H1 (cell line): ENCODE results near the gene LYPD3. TPM values are rescaled to one million over a fixed set of nuclear protein-coding genes. Genes with fewer than 3 reads are reported as not detected.

Experiments
- CTCF ChIA-PET: fragments of 300-600 bp; sonication (Branson Sonifier 250); formaldehyde crosslinking; loops from one replicate; lab custom pipeline; 2021; ENCODE audit not compliant: partially characterized antibody; lab: Charles Lee
- POLR2A ChIA-PET: fragments of 300-600 bp; sonication (Branson Sonifier 250); formaldehyde crosslinking; loops from one replicate; lab custom pipeline; 2021; ENCODE audit warnings: inconsistent platforms; ENCODE audit not compliant: partially characterized antibody; lab: Charles Lee
- DNase-seq, 2 experiments: peaks; one replicate each; pipeline versions ENCODE4 v3.0.0 to v3.0.0-alpha.2; 2010 to 2022; ENCODE audit warnings: low spot score in 2 of 2, low read depth in 1 of 2, mixed read lengths in 1 of 2
- FAIRE-seq: peaks from 2 replicates; lab custom pipeline; 2011; peaks lifted over from hg19 to GRCh38; lab: Jason Lieb, UNC
- H2AFZ ChIP-seq: 2 replicates; pipeline ENCODE4 v1.8.1; 2012; ENCODE audit warnings: low read length, inconsistent platforms
- H2AK5ac ChIP-seq: 2 replicates; pipeline ENCODE4 v1.6.1; 2013; ENCODE audit warnings: low read depth, low read length
- H2BK120ac ChIP-seq: replicated peaks from 2 replicates; pipeline ENCODE3; 2013; ENCODE audit warnings: low read depth, low read length, inconsistent platforms
- H2BK12ac ChIP-seq: 2 replicates; pipeline ENCODE4 v1.6.1; 2013; ENCODE audit warnings: low read depth, low read length
- H2BK15ac ChIP-seq: 2 replicates; pipeline ENCODE4 v1.6.1; 2013; ENCODE audit warnings: low read length
- H2BK20ac ChIP-seq: 2 replicates; pipeline ENCODE4 v1.6.1; 2013; ENCODE audit warnings: low read length
- H2BK5ac ChIP-seq: 2 replicates; pipeline ENCODE4 v1.6.1; 2013; ENCODE audit warnings: low read depth, low read length
- H3K14ac ChIP-seq: 2 replicates; pipeline ENCODE4 v1.6.1; 2013; ENCODE audit warnings: inconsistent platforms; ENCODE audit not compliant: insufficient read length
- H3K18ac ChIP-seq: 2 replicates; pipeline ENCODE4 v1.6.1; 2013; ENCODE audit warnings: low read length; ENCODE audit errors: extremely low read depth
- H3K23ac ChIP-seq: 2 replicates; pipeline ENCODE4 v1.6.1; 2013; ENCODE audit warnings: inconsistent platforms; ENCODE audit not compliant: insufficient read length
- H3K23me2 ChIP-seq: 2 replicates; pipeline ENCODE4 v1.6.1; 2013; ENCODE audit warnings: low read depth, low read length
- H3K27ac ChIP-seq: 2 replicates; pipeline ENCODE4 v1.6.1; 2011; ENCODE audit warnings: low read depth, low read length, inconsistent platforms
- H3K27me3 ChIP-seq, 4 experiments: replicated peaks in 1 of 4; 1 replicate in 1 of 4; 2 replicates in 3 of 4; pipeline versions ENCODE4 v1.6.1 to v1.8.1; 2011 to 2013; ENCODE audit warnings: low read length in 3 of 4, mild to moderate bottlenecking in 3 of 4, inconsistent platforms in 2 of 4, mixed read lengths in 2 of 4, moderate library complexity in 1 of 4; ENCODE audit not compliant: control insufficient read depth in 3 of 4, insufficient read depth in 3 of 4; ENCODE audit errors: extremely low read depth in 1 of 4
- H3K36me3 ChIP-seq, 4 experiments: 2 replicates each; pipeline versions ENCODE4 v1.6.1 to v1.8.1; 2011 to 2013; ENCODE audit warnings: mild to moderate bottlenecking in 4 of 4, low read length in 3 of 4, moderate library complexity in 2 of 4, control low read depth in 1 of 4, inconsistent platforms in 1 of 4; ENCODE audit not compliant: insufficient read depth in 4 of 4, control insufficient read depth in 2 of 4
- H3K4ac ChIP-seq: replicated peaks from 2 replicates; pipeline ENCODE3; 2013; ENCODE audit warnings: low read length, low read depth, mixed read lengths, inconsistent platforms; ENCODE audit not compliant: insufficient read length
- H3K4me1 ChIP-seq, 4 experiments: replicated peaks in 1 of 4; 1 replicate in 1 of 4; 2 replicates in 3 of 4; pipeline versions ENCODE4 v1.6.1 to v1.8.1; 2011 to 2013; ENCODE audit warnings: low read length in 3 of 4, inconsistent platforms in 2 of 4, mixed read lengths in 1 of 4; ENCODE audit not compliant: insufficient read depth in 4 of 4, control insufficient read depth in 3 of 4
- H3K4me2 ChIP-seq, 2 experiments: 2 replicates each; pipeline versions ENCODE4 v1.6.1 to v1.8.1; 2011 to 2013; ENCODE audit warnings: low read depth in 2 of 2, low read length in 2 of 2, control low read depth in 1 of 2, inconsistent platforms in 1 of 2, mild to moderate bottlenecking in 1 of 2; ENCODE audit not compliant: insufficient read depth in 1 of 2
- H3K4me3 ChIP-seq, 4 experiments: fragments of 200-600, 300-600 bp in 1 of 4; sonication (generic), shearing (Covaris generic), sonication (Bioruptor Twin) in 1 of 4; 2 replicates each; pipeline versions ENCODE4 v1.5.1 to v1.8.1; 2011 to 2016; ENCODE audit warnings: low read length in 4 of 4, low read depth in 3 of 4, control low read depth in 2 of 4, inconsistent platforms in 2 of 4, mild to moderate bottlenecking in 2 of 4, mixed read lengths in 1 of 4, moderate library complexity in 1 of 4; ENCODE audit not compliant: insufficient read depth in 2 of 4; ENCODE audit errors: extremely low read depth in 1 of 4
- H3K56ac ChIP-seq: replicated peaks from 2 replicates; pipeline ENCODE3; 2013; ENCODE audit warnings: low read depth, mild to moderate bottlenecking, mixed read lengths, low read length, inconsistent platforms; ENCODE audit not compliant: insufficient read length
- H3K79me1 ChIP-seq: 2 replicates; pipeline ENCODE4 v1.6.1; 2013; ENCODE audit warnings: low read depth, low read length, control low read depth
- H3K79me2 ChIP-seq, 2 experiments: 2 replicates each; pipeline versions ENCODE4 v1.6.1 to v1.8.1; 2012 to 2013; ENCODE audit warnings: low read length in 2 of 2, mild to moderate bottlenecking in 2 of 2, inconsistent platforms in 1 of 2; ENCODE audit not compliant: insufficient read depth in 2 of 2, control insufficient read depth in 1 of 2
- H3K9ac ChIP-seq, 4 experiments: replicated peaks in 1 of 4; 1 replicate in 1 of 4; 2 replicates in 3 of 4; pipeline versions ENCODE4 v1.6.1 to v1.8.1; 2011 to 2013; ENCODE audit warnings: low read depth in 3 of 4, low read length in 3 of 4, control low read depth in 2 of 4, mild to moderate bottlenecking in 2 of 4, moderate library complexity in 2 of 4, inconsistent platforms in 1 of 4; ENCODE audit errors: extremely low read depth in 1 of 4
- H3K9me3 ChIP-seq, 2 experiments: 2 replicates each; pipeline versions ENCODE4 v1.6.1 to v1.8.1; 2012 to 2013; ENCODE audit warnings: mild to moderate bottlenecking in 2 of 2, moderate library complexity in 2 of 2, control low read depth in 1 of 2, inconsistent platforms in 1 of 2, low read depth in 1 of 2, low read length in 1 of 2, mixed read lengths in 1 of 2; ENCODE audit not compliant: insufficient read depth in 2 of 2
- H4K20me1 ChIP-seq, 2 experiments: replicated peaks in 1 of 2; 2 replicates each; pipeline versions ENCODE3 to v1.8.1; 2011 to 2013; ENCODE audit warnings: inconsistent platforms in 2 of 2, low read length in 2 of 2, mild to moderate bottlenecking in 1 of 2; ENCODE audit not compliant: insufficient read depth in 2 of 2, control insufficient read depth in 1 of 2
- H4K5ac ChIP-seq: 2 replicates; pipeline ENCODE4 v1.6.1; 2013; ENCODE audit warnings: low read length, low read depth, mixed read lengths, inconsistent platforms; ENCODE audit not compliant: insufficient read length
- H4K8ac ChIP-seq: 2 replicates; pipeline ENCODE4 v1.8.0; 2013; ENCODE audit warnings: mild to moderate bottlenecking, moderate library complexity, low read length, inconsistent platforms; ENCODE audit not compliant: insufficient read depth; ENCODE audit errors: extremely low read depth
- H4K91ac ChIP-seq: replicated peaks from 2 replicates; pipeline ENCODE3; 2013; ENCODE audit warnings: low read length, mixed read lengths, inconsistent platforms; ENCODE audit not compliant: insufficient read length
- BCL11A ChIP-seq, 2 experiments: IDR thresholded peaks; one replicate each; pipeline ENCODE4 v1.6.1; 2011; ENCODE audit warnings: low read depth in 2 of 2, low read length in 2 of 2, mild to moderate bottlenecking in 2 of 2
- EP300 ChIP-seq, 2 experiments: IDR thresholded peaks; 1 replicate in 1 of 2; 2 replicates in 1 of 2; pipeline ENCODE4 v1.6.1; 2011 to 2012; ENCODE audit warnings: low read depth in 2 of 2, low read length in 2 of 2, mild to moderate bottlenecking in 2 of 2, borderline replicate concordance in 1 of 2, inconsistent platforms in 1 of 2, moderate library complexity in 1 of 2
- EZH2 ChIP-seq: fragments of 200-600 bp; sonication (generic); IDR thresholded peaks from 2 replicates; pipeline ENCODE4 v1.7.1; 2012; ENCODE audit warnings: low read depth, mild to moderate bottlenecking, moderate library complexity, low read length, inconsistent platforms; ENCODE audit not compliant: severe bottlenecking
- NANOG ChIP-seq: IDR thresholded peaks from 2 replicates; pipeline ENCODE4 v1.6.1; 2011; ENCODE audit warnings: low read length, low read depth, mild to moderate bottlenecking, inconsistent platforms; ENCODE audit not compliant: insufficient read depth, poor library complexity, severe bottlenecking
- RNF2 ChIP-seq: fragments of 200-900, 300-1000 bp; sonication (generic); IDR thresholded peaks from 2 replicates; pipeline ENCODE4 v1.7.1; 2016; ENCODE audit warnings: borderline replicate concordance, low read depth, mild to moderate bottlenecking, antibody characterized with exemption, low read length; ENCODE audit not compliant: poor library complexity, severe bottlenecking; ENCODE audit errors: missing control alignments
- SIRT6 ChIP-seq: IDR thresholded peaks from one replicate; pipeline ENCODE4 v1.7.1; 2012; ENCODE audit warnings: low read length, inconsistent platforms
- SIX5 ChIP-seq: IDR thresholded peaks from 2 replicates; pipeline ENCODE4 v1.6.1; 2011; ENCODE audit warnings: mild to moderate bottlenecking, low read depth, low read length
- TBP ChIP-seq: IDR thresholded peaks from 2 replicates; pipeline ENCODE4 v1.6.1; 2011; ENCODE audit warnings: low read depth, low read length, improper control_type of control experiment
- WGBS, 2 experiments: shearing (Covaris generic) in 1 of 2; methylation state at CpG; one replicate each; pipeline versions ENCODE4 v1.1.6 to v1.1.7; 2013 to 2015; ENCODE audit warnings: low lambda C conversion rate in 2 of 2, mixed read lengths in 2 of 2, inconsistent platforms in 1 of 2, low coverage in 1 of 2, missing lambda C conversion rate in 1 of 2; ENCODE audit not compliant: insufficient replicate concordance in 2 of 2, insufficient coverage in 1 of 2, insufficient read length in 1 of 2; ENCODE audit errors: extremely low coverage in 1 of 2, missing lambda C conversion rate in 1 of 2; 5-methylcytosine and 5-hydroxymethylcytosine counted together
- polyA plus RNA-seq, 7 experiments: library from polyadenylated mRNA; depleted of rRNA in 3 of 7; stranded (reverse) in 5 of 7; unstranded in 2 of 7; fragments of >200 nt in 5 of 7; fragments of 200-250 nt in 2 of 7; gene quantifications; 1 replicate in 5 of 7; 2 replicates in 1 of 7; 4 replicates in 1 of 7; pipeline versions ENCODE4 v1.2.1 to v1.2.3, GENCODE V29; 2011 to 2013; ENCODE audit warnings: missing spikeins in 2 of 7, mixed read lengths in 2 of 7
- total RNA-seq: library from RNA; stranded (reverse); fragmentation: NEBNext Ultra II Directional; extraction: Animal tissue kit (Norgen Biotek cat#: 25700); gene quantifications from 2 replicates; pipeline ENCODE4 v1.2.1, GENCODE V29; 2021
- TF ChIP-seq, protein P1 (sequence below): IDR thresholded peaks from 2 replicates; pipeline ENCODE4 v1.6.1; 2011; ENCODE audit warnings: low read depth, mild to moderate bottlenecking, low read length; ENCODE audit not compliant: insufficient read depth

The LYPD3 gene
- total and polyA plus RNA-seq, 2 of the 8 experiments (the other 6 are each of a cell fraction or from before 2014, with no cell fraction given): 4.1 to 16.4 TPM

DNA sequence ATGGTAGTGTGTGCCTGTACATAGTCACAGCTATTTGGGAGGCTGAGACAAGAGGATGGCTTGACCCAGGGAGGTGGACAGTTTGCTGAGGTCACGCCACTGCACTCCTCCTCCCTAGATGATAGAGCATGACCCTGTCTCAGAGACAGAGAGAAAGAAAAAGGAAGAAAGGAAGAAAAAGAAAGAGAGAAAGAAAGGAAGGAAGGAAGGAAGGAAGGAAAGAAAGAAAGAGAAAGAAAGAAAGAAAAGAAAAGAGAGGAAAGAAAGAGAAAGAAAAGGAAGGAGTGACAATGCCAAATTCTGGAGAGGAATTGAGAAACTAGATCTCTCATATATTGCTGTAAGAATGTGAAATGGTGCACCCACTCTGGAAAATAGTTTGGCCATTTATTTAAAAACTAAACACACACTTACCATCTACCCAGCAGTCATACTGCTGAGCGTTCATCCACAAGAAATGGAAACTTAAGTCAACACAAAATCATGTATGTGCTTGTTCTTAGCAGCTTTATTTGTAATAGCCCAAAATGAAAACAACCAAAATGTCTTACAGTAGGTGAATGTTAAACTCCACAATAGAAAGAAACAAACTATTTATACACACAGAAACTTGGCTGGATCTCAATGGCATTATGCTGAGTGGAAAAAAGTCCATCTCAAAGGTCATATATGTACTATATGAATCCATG lies 43.3 kb downstream of the LYPD3 start:
- H2BK20ac ChIP-seq: no peak overlapping the region
- no peaks in the 10 kb centered on the region for H3K79me2 ChIP-seq
- H4K20me1 ChIP-seq: no peaks in the 10 kb centered on the region
- H3K4me2 ChIP-seq: no peak overlapping the region
- H2BK5ac ChIP-seq: no peak overlapping the region; the same call in 1 of the 2 replicates
- no peak overlapping the region for H3K18ac ChIP-seq
- no peaks in the 10 kb centered on the region; the same call in 1 of the 2 replicates for H3K23me2 ChIP-seq
- H2BK15ac ChIP-seq: no peak overlapping the region
- H2AFZ ChIP-seq: no peak overlapping the region
- CTCF ChIA-PET: interaction anchor here (1.2 to 7.0 kb wide), 2 partner anchors 10 to 97 kb away, joined by 3 to 35 read pairs; no protein-coding TSS in a partner anchor
- H3K27me3 ChIP-seq: no peaks in the 10 kb centered on the region
- H3K23ac ChIP-seq: no peak overlapping the region
- no peak overlapping the region for H2AK5ac ChIP-seq
- 92% methylated on average over 2 of the region's 2 CpGs; no CpG with 5 or more reads in 1 of the 2 experiments for WGBS, 2 experiments
- no peak overlapping the region for H3K14ac ChIP-seq
- H4K5ac ChIP-seq: no peak overlapping the region
- H4K8ac ChIP-seq: no peak overlapping the region
- no peak overlapping the region for H3K4ac ChIP-seq
- POLR2A ChIA-PET: no interaction called here
- FAIRE-seq: no peak
- H2BK12ac ChIP-seq: no peak overlapping the region
- no peak overlapping the region for H3K4me3 ChIP-seq
- no peak overlapping the region for H3K56ac ChIP-seq
- no peaks in the 10 kb centered on the region for H3K36me3 ChIP-seq
- no peaks in the 10 kb centered on the region for H3K79me1 ChIP-seq
- peaks cover 0 to 3% (median under 1%) of the 10 kb centered on the region in 4 experiments; a peak in 2 of 7 replicates for H3K4me1 ChIP-seq
- no peak overlapping the region for H4K91ac ChIP-seq
- DNase-seq: no peak
- no peak overlapping the region for H2BK120ac ChIP-seq
- no peaks in the 10 kb centered on the region for H3K9me3 ChIP-seq
- no peak overlapping the region for H3K27ac ChIP-seq
- no peak overlapping the region for H3K9ac ChIP-seq
- no peak for TF ChIP-seq BCL11A (IDR thresholded peaks at IDR 0.05; ENCODE audit: low read depth in 2 of 2, low read length in 2 of 2)
- no peak for TF ChIP-seq EZH2
- TF ChIP-seq EP300 (IDR thresholded peaks at IDR 0.05; ENCODE audit: borderline replicate concordance in 1 of 2, low read depth in 2 of 2, low read length in 2 of 2): no peak
- TF ChIP-seq RNF2: no peak
- no peak for TF ChIP-seq SIX5
- TF ChIP-seq SIRT6: no peak
- TF ChIP-seq, protein P1, sequence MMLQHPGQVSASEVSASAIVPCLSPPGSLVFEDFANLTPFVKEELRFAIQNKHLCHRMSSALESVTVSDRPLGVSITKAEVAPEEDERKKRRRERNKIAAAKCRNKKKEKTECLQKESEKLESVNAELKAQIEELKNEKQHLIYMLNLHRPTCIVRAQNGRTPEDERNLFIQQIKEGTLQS: no peak
- TF ChIP-seq NANOG: no peak
- no peak for TF ChIP-seq TBP
